ENCODE results near the gene PTPRT.
"Not testable (repeated sequence)": the region's sequence is repeated elsewhere in the genome, so short reads cannot be mapped to it uniquely, and the experiment has no call there.

The PTPRT gene

DNA sequence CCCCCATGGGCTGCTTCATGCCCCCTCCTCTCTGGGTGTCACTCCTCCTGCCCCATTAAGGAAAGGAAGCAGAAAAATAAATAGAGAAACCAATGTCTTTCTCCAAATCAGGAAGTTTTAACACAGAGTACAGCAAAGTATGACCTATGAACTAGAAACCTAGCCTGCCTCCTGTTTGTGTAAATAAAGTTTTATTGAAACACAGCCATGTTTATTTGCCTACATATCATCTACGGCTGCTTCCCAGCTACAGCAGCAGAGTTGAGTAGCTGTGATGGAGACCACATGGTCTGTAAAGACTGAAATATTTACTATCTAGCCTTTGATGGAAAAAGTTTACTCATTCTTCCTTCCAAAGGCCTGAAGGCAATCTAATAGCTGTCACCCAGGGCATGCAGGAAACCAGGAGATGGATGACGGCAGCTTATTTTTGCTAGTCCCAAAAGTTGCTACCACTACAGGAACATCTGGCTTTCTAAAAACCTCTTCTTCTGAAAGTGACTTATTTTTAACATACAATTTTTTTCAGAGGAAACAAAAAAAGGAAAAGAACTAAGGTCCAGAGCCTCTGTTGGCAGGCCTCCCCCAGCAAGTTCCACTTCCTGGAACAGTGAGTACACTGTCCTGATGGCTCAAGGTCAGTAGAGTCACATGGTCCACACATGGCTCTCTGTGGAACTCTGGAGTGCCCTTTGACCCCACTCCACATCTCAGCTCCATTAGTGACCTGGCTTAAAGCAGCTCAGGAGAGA, 287.8 kb downstream of the PTPRT start:
- no peak overlapping the region for H3K27ac ChIP-seq
- TF ChIP-seq ZFX (IDR thresholded peaks at IDR 0.05; ENCODE audit: borderline replicate concordance) (no peak), CTCF (IDR thresholded peaks at IDR 0.05) (no peak)

DNA sequence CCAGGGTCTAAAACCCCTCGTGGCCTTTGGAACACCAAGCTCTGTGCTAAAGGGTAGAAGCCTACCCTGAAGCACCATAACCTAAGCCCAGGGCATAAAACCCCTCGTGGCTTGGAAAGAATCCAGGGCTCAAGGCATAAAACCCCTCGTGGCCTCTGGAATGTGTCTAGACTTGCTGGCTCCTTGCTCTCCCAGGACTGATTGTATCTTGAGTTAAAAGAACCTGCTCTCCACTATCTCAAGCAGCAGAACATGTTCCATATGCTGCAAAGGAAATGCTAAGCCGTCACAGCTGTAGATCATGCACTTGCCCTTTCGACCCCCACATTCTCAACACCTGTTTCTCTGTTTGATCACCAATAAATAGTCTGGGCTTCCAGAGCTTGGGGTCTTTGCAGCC, 288.9 kb downstream of the PTPRT start:
- H3K27ac ChIP-seq, result not testable (repeated sequence)

- no peak overlapping the region for H3K27ac ChIP-seq
- no peak for TF ChIP-seq CTCF (IDR thresholded peaks at IDR 0.05)
- no peak for TF ChIP-seq ZFX (IDR thresholded peaks at IDR 0.05; ENCODE audit: borderline replicate concordance)
Measured at GRCh38 chr20:42895020-42895419, 294.7 kb downstream of the PTPRT start.

DNA sequence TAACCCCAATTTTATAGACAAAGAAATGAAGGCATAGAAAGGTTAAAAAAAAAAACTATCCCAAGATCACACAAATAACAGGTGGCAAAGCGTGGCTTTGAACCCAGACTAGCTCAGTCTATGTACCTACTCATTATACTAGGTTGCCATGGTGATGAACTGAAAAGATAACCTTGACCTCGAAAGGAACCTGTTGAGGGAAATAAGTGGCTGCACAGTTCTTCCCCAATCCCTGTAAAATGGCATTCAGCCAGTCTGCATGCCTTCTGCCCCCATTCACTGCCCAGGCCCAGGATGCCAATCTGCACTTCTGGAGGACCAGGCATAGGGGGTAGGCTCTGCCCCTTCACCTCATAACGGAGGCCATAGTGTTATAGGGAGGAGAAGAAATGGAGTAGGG, 295.2 kb downstream of the PTPRT start:
- H3K27ac ChIP-seq, result no peak overlapping the region
- no peak for TF ChIP-seq CTCF (IDR thresholded peaks at IDR 0.05)

GRCh38 chr20:42889517-42889916, 300.2 kb downstream of the PTPRT start:
- H3K27ac ChIP-seq, result no peak overlapping the region
- TF ChIP-seq ZFX (IDR thresholded peaks at IDR 0.05; ENCODE audit: borderline replicate concordance) (no peak), CTCF (IDR thresholded peaks at IDR 0.05) (no peak)

DNA sequence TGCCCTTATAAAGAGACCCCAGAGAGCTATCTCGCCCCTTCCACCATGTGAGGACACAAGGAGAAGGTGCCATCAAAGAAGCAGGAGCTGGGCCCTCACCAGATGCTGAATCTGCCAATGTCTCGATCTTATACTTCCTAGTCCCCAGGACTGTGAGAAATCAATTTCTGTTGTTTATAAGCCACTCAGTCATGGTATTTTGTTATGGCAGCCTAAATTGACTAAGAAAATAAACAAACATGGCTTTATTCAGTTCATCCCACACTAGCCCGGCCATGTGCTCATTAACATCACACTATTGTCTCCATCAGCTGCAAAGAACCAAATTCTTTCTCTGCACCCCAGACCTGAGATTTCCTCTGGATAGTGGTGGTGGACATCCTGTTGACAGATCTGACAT, 302.4 kb downstream of the PTPRT start:
- no peak overlapping the region for H3K27ac ChIP-seq
- no peak for TF ChIP-seq CTCF (IDR thresholded peaks at IDR 0.05)
- no peak for TF ChIP-seq ZFX (IDR thresholded peaks at IDR 0.05; ENCODE audit: borderline replicate concordance)

DNA sequence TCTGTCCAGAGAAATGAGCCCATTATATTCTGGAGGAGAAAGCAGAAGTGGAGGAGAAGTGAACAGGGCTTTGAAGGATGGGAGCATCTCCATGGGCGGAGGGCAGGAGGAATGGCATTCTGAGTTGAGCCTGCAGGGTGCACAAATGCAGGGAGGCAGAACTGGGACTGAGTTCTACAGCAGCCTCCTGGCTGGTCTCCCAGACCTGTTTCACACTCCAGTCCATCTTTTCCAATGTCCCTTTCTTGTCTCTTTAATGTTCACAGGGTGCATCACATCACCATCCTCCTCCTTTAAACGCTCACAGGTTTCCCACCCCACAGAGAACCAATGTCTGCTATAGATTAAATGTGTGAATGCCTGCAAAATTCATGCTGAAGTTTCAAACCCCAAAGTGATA, 302.9 kb downstream of the PTPRT start:
- TF ChIP-seq ZFX (IDR thresholded peaks at IDR 0.05; ENCODE audit: borderline replicate concordance) (no peak), CTCF (IDR thresholded peaks at IDR 0.05) (no peak)
- no peak overlapping the region for H3K27ac ChIP-seq

GRCh38 chr20:42886046-42886445, 303.7 kb downstream of the PTPRT start:
- H3K27ac ChIP-seq, result no peak overlapping the region
- TF ChIP-seq CTCF (IDR thresholded peaks at IDR 0.05), result no peak
- no peak for TF ChIP-seq ZFX (IDR thresholded peaks at IDR 0.05; ENCODE audit: borderline replicate concordance)

Data from 22Rv1 (cell line).